Nephron progenitor cell (in vitro differentiated cells): ENCODE measurements around the gene JAZF1.

ENCODE experiments used
- DNase-seq: peaks from one replicate; pipeline ENCODE4 v3.0.0; 2021
- H3K27ac Mint-ChIP-seq: 2 replicates; pipeline ENCODE4 v1.8.0; 2021; ENCODE audit warnings: mild to moderate bottlenecking, moderate library complexity, mixed read lengths
- H3K27me3 Mint-ChIP-seq: 2 replicates; pipeline ENCODE4 v1.8.0; 2021; ENCODE audit warnings: mild to moderate bottlenecking, low read depth, mixed read lengths; ENCODE audit not compliant: poor library complexity
- H3K36me3 Mint-ChIP-seq: 2 replicates; pipeline ENCODE4 v1.8.0; 2021; ENCODE audit warnings: low read depth, mixed read lengths
- H3K4me1 Mint-ChIP-seq: 2 replicates; pipeline ENCODE4 v1.8.0; 2021; ENCODE audit warnings: mixed read lengths
- H3K4me3 Mint-ChIP-seq: 2 replicates; pipeline ENCODE4 v1.8.0; 2021; ENCODE audit warnings: mild to moderate bottlenecking, moderate library complexity, mixed read lengths
- H3K9me3 Mint-ChIP-seq: 2 replicates; pipeline ENCODE4 v1.8.0; 2021; ENCODE audit warnings: mild to moderate bottlenecking, moderate library complexity, mixed read lengths
- CTCF ChIP-seq: fragments of 200-600 bp; sonication (generic); IDR thresholded peaks from 2 replicates; pipeline ENCODE4 v1.5.0; 2021; ENCODE audit warnings: antibody characterized with exemption

Gene JAZF1

DNA sequence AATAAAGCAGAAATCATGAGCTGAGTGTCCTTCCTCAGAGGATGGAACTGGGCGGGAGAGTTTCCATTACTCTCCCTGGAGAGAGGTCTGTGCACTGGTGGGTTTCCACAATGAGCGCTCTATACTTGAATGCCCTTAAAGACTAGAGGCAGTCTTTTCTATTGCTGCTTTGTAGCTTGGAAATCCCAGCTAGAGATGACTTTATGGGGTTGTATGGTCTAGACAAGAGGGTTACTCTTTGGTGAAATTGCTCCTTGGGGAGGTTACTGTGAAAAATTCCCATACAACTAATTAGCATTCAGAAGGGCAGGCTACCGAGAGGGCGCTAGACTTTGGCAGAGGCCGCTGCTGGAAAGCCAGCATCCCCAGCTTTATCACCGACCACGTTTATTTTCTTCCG lies 303.8 kb downstream of the JAZF1 start:
- Mint-ChIP-seq H3K27me3 (peaks cover 4% of the 10 kb centered on the region), H3K27ac (no peak overlapping the region), H3K4me3 (no peak overlapping the region), H3K36me3 (no peaks in the 10 kb centered on the region), H3K4me1 (peaks cover 39% of the 10 kb centered on the region), H3K9me3 (peaks cover 7% of the 10 kb centered on the region)
- no peak for TF ChIP-seq CTCF
- DNase-seq: no peak

- no peak for TF ChIP-seq CTCF
- no peak overlapping the region for H3K4me3 Mint-ChIP-seq
- H3K4me1 Mint-ChIP-seq: peaks cover 48% of the 10 kb centered on the region
- H3K36me3 Mint-ChIP-seq: no peaks in the 10 kb centered on the region
- no peak for DNase-seq
- H3K9me3 Mint-ChIP-seq: peaks cover 7% of the 10 kb centered on the region
- H3K27me3 Mint-ChIP-seq: peaks cover 4% of the 10 kb centered on the region
- no peak overlapping the region for H3K27ac Mint-ChIP-seq
Measured at GRCh38 chr7:27875832-27876231, 304.8 kb downstream of the JAZF1 start.

DNA sequence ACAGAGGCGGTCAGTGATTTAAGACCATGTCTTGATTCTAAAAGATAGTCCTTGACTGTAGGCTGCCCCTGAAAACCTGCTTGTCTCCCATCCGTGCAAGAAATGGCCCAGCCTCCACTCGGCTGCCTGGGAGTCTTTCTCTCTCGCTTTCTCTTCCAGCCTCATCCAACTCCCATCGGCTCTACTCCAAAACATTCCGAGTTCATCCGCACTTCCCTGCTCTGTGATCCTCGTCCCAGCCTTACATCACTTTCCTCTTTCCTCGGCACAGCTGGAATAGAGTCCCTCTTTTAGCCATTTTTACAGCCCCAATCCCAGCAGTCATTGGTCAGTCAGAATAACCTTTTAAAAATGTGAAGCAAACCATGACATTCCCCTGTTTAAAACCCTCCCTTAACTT lies 305.5 kb downstream of the JAZF1 start:
- TF ChIP-seq CTCF: no peak
- peaks cover 4% of the 10 kb centered on the region for H3K27me3 Mint-ChIP-seq
- H3K9me3 Mint-ChIP-seq: peaks cover 7% of the 10 kb centered on the region
- DNase-seq: no peak
- no peak overlapping the region for H3K4me3 Mint-ChIP-seq
- no peaks in the 10 kb centered on the region for H3K36me3 Mint-ChIP-seq
- no peak overlapping the region for H3K27ac Mint-ChIP-seq
- peaks cover 54% of the 10 kb centered on the region for H3K4me1 Mint-ChIP-seq

GRCh38 chr7:27873981-27874957 lies 306.3 kb downstream of the JAZF1 start:
- peaks cover 7% of the 10 kb centered on the region for H3K9me3 Mint-ChIP-seq
- H3K36me3 Mint-ChIP-seq: no peaks in the 10 kb centered on the region
- no peak overlapping the region for H3K27ac Mint-ChIP-seq
- DNase-seq: no peak
- TF ChIP-seq CTCF: no peak
- no peak overlapping the region for H3K4me3 Mint-ChIP-seq
- peaks cover 4% of the 10 kb centered on the region for H3K27me3 Mint-ChIP-seq
- H3K4me1 Mint-ChIP-seq: peaks cover 57% of the 10 kb centered on the region

- Mint-ChIP-seq H3K27me3 (peaks cover 4% of the 10 kb centered on the region), H3K27ac (peak overlapping the region; percentile 21), H3K36me3 (no peaks in the 10 kb centered on the region), H3K4me3 (no peak overlapping the region), H3K9me3 (peaks cover 7% of the 10 kb centered on the region), H3K4me1 (peaks cover 71% of the 10 kb centered on the region)
- TF ChIP-seq CTCF: no peak
- DNase-seq: no peak
Measured at GRCh38 chr7:27872356-27873275, 308.0 kb downstream of the JAZF1 start.
